NOMO-1 treated with dmso at 0.1 percent for 144 hours (cell line): ENCODE data around the gene SAMM50.

Source experiments
- DNase-seq: peaks from one replicate; lab custom pipeline; 2025; ENCODE audit not compliant: unreplicated experiment; lab: John Stamatoyannopoulos, UW

SAMM50 gene

GRCh38 chr22:43955040-43955882 lies at the start of gene SAMM50:
TSS of gene SAMM50 (plus strand) at chr22:43955442. CDS start at chr22:43955578, 136 bp downstream.
- DNase-seq, result peak; percentile 84

- no peak for DNase-seq
Observed at GRCh38 chr22:43905681-43906080, 49.6 kb upstream of the SAMM50 start.

GRCh38 chr22:43909708-43910107 lies 45.5 kb upstream of the SAMM50 start:
- no peak for DNase-seq

- DNase-seq, result no peak
Observed at GRCh38 chr22:43910178-43910695, 45.0 kb upstream of the SAMM50 start.

- DNase-seq, result no peak
Observed at GRCh38 chr22:43911351-43911750, 43.9 kb upstream of the SAMM50 start.

GRCh38 chr22:43917521-43917920 lies 37.7 kb upstream of the SAMM50 start:
- no peak for DNase-seq

GRCh38 chr22:43919106-43919973 lies 35.9 kb upstream of the SAMM50 start:
- DNase-seq, result no peak

- DNase-seq, result no peak
Observed at GRCh38 chr22:43921370-43921769, 33.9 kb upstream of the SAMM50 start.

- DNase-seq, result no peak
Observed at GRCh38 chr22:43922123-43922522, 33.1 kb upstream of the SAMM50 start.

- DNase-seq, result no peak
Observed at GRCh38 chr22:43923191-43923590, 32.1 kb upstream of the SAMM50 start.

- DNase-seq, result peak; percentile 71
Observed at GRCh38 chr22:43923631-43924464, 31.4 kb upstream of the SAMM50 start, which contains the start of gene PNPLA3. TSS of gene PNPLA3 (plus strand) at chr22:43923805. CDS start at chr22:43923912, 107 bp downstream.

GRCh38 chr22:43924877-43925276 lies 30.4 kb upstream of the SAMM50 start:
- DNase-seq, result no peak

GRCh38 chr22:43925433-43926348 lies 29.6 kb upstream of the SAMM50 start:
- DNase-seq, result no peak

GRCh38 chr22:43926349-43926710 lies 28.9 kb upstream of the SAMM50 start:
- no peak for DNase-seq

- peak; percentile 64 for DNase-seq
Observed at GRCh38 chr22:43928468-43928867, 26.8 kb upstream of the SAMM50 start.

GRCh38 chr22:43928908-43929307 lies 26.3 kb upstream of the SAMM50 start:
- DNase-seq, result no peak

- no peak for DNase-seq
Observed at GRCh38 chr22:43931771-43932170, 23.5 kb upstream of the SAMM50 start.

- DNase-seq, result no peak
Observed at GRCh38 chr22:43941449-43941848, 13.8 kb upstream of the SAMM50 start.

GRCh38 chr22:43944670-43945430 lies 10.4 kb upstream of the SAMM50 start:
- no peak for DNase-seq
